ENCODE measurements around the gene SLC4A5.
A peak's percentile ranks its signal among the peaks of the same experiment; 100 is the strongest.

The SLC4A5 gene, protein sequence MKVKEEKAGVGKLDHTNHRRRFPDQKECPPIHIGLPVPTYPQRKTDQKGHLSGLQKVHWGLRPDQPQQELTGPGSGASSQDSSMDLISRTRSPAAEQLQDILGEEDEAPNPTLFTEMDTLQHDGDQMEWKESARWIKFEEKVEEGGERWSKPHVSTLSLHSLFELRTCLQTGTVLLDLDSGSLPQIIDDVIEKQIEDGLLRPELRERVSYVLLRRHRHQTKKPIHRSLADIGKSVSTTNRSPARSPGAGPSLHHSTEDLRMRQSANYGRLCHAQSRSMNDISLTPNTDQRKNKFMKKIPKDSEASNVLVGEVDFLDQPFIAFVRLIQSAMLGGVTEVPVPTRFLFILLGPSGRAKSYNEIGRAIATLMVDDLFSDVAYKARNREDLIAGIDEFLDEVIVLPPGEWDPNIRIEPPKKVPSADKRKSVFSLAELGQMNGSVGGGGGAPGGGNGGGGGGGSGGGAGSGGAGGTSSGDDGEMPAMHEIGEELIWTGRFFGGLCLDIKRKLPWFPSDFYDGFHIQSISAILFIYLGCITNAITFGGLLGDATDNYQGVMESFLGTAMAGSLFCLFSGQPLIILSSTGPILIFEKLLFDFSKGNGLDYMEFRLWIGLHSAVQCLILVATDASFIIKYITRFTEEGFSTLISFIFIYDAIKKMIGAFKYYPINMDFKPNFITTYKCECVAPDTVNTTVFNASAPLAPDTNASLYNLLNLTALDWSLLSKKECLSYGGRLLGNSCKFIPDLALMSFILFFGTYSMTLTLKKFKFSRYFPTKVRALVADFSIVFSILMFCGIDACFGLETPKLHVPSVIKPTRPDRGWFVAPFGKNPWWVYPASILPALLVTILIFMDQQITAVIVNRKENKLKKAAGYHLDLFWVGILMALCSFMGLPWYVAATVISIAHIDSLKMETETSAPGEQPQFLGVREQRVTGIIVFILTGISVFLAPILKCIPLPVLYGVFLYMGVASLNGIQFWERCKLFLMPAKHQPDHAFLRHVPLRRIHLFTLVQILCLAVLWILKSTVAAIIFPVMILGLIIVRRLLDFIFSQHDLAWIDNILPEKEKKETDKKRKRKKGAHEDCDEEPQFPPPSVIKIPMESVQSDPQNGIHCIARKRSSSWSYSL

DNA sequence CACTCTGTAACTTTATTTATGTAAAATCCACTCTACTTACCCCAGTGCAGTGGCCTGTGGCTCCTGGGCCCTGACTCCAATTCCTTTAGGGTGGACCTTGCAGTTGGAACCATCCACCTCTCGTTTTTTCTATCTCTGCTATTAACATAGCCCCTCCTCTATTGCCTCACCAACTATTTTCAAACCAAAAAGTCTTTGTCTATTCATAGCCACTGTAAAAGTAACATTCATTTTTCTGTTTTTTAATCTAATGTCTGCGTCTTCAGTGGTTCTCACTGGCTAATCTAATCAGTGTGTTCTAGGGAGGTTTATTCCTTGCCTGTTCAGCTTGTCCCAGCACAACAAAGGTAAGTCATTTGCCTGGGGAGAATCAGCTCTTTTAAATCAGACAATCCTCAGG lies at the start of gene SLC4A5:
TSS of gene SLC4A5 (minus strand) at position 101 of the 400 bp plus-strand sequence. CDS start 28,393 bp downstream, outside the sequence.
- DNase-seq: no peak

DNA sequence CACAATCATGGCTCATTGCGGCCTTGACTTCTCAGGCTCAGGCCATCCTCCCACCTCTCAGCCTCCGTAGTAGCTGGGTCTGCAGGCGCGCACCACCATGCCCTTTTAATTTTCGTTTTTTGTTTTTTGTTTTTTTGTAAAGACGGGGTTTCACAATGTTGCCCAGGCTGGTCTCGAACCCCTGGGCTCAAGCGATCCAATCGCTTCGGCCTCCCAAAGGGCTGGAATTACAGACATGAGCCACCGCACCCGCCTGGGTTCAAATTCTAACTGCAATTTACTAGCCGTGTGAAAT lies 49.2 kb upstream of the SLC4A5 start:
- no peak for DNase-seq

DNA sequence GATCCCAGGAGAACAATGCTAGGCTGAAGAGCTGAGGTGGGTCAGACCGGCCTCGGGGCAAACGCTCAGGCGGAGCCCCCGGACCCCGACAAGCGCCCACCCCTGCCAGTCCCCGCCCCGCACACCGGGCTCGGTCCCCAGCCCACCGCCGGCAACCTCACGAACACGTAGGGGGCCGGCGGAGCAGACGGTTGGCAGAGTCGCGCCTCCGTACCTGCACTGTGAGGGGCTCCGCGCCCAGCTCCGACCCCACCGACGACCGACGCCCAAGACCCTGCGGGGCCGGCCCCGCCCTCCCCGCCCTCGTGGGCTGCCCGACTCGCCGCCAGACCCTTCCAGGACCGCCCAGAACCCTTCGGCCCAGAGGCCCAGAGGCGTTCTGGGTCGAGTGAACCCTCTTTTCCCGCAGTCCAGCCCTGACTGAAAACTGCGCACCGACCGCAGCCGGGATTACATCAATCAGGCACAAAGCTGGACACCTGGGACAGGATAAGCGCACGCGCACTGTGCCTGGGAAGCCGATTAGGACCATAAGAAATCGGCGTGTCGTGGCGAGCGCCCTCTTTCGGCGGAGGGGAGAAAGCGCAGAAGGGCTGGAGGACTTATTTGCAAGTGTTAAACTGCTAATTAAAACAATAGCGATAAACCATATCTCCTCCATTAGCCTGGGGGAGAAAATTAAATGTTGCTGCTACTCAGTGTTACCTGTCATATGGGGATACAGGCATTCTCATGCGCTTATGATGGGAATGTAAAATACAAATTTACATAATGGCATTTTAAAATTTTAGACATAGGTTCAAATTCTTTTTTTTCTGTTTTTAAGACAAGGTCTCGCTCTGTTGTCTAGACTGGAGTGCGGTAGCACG lies 48.6 kb upstream of the SLC4A5 start:
- peak; percentile 67 for DNase-seq

DNA sequence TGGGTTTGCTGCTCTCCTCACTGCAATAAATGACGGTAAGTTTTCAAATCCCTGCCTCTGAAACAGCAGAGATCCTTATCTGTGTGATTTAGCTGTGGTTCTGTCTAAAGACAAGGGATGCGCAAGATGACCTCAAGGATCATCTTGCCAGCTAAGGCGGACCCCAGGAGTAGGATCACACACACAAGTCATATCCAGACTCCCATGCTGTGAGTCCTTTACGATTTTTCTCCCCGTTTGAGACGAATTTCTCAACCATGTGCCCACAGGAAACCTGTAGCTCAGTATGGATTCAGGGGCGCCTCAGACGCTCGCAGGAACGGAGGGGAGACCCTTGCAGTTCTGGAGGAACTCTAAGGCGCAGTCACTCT lies 48.0 kb upstream of the SLC4A5 start:
- DNase-seq: no peak

DNA sequence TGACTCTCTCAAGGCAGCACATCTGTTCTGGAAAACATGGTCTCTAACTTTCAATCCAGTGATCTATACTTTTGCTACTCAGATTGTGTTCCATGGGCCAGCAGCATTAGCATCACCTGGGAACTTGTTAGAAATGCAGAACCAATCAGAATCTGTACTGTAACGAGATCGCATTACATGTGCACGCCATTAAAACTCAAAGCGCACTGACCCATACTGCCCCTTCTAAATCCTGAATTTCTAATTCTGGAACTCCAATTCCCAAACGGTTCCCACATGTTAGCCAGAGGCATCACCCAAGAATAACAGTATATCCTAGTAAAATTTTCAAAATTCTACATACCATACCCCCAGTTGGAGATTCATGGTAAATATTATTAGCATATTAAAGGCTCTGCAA lies 47.4 kb upstream of the SLC4A5 start:
- DNase-seq: no peak

DNA sequence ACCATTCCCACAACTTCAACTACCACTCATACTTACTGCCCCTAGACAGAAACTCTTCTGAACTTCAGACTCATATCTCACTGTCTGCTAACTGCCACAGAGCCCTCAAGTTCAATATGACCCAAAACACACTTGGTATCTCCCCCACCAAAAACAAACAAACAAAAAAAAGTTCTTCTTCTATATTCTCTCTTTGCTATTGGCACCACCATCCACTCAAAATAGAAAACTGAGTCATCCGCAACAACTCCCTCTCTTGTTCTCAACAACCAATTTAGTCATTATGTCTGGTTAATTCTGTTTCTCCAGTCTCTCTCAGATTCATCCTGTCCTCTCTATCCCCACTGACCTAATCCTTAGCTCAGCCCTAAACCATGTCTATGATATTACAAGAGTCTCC lies 44.1 kb upstream of the SLC4A5 start:
- no peak for DNase-seq

DNA sequence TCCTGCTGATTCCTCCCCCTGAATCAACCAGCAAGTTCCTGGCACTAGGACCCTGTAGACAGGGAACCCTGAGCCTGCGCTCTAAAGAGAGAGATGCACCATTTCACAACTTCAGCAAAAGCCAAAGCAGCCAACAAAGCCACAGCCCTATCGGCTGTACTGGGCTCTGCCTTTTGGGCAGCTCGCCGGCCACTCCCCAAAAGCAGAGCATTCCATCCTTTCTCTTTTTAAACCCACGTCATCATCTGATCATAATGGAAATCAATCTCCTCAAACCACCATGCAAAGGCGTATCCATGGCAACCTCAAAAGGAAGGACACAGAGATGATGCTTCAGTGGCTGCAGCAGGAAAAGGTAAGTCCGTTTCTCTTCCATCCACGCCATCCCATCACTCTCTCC lies 42.2 kb upstream of the SLC4A5 start:
- DNase-seq: no peak

DNA sequence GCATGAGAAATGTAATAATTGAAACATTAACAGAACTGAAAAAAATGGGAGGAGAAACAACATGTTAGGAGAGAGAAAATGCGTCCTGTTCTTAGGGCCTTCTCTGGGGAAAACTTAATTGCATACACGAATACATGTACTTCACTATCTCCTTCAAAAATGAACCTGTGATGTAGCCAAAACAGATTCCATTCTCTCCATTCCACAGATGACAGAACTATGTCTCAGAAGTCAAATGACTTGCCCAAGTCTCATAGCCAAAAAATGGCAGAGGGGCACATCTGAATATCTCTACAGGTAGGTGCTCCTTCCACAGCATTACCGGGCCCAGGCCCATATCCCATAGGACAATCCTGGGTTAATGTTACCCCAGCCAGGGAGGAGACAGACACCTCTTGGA lies 40.8 kb upstream of the SLC4A5 start:
- DNase-seq: no peak

DNA sequence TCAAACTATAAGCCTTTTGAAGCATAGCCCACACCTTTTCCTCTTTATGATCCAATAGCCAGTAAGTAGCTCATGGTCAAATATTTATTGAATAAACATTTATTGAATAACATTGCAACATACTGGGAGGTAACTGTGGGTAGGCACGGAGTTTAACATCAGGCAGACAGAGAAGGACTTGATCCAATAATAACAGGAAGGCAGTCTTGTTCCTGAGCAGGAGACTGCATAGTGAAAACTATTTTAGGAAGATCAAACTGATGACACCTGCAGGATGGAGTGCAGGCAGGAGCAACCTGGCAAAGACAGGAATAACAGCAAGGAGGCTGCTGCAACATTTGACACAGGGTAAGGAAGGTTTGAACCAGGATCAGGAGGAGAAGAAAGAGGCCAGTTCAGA lies 40.0 kb upstream of the SLC4A5 start:
- no peak for DNase-seq

DNA sequence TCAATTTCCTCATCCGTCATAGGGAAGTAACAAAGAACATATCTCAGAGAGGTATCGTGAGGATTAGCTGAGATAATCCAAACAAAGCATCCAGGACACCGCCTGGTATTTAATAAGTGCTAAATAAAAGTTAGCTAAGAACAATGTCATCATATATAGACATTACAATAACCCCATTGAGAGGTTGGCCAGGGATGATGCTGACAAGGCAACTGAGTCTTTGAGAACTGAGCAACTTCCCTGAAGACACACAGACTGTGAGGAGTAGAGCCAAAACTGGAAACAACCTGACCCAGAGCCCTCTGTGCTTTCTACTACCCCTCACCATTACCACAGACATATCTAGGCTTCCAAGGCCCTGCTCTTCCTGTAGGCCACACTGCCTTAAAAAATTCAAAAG lies 38.5 kb upstream of the SLC4A5 start:
- DNase-seq: no peak

DNA sequence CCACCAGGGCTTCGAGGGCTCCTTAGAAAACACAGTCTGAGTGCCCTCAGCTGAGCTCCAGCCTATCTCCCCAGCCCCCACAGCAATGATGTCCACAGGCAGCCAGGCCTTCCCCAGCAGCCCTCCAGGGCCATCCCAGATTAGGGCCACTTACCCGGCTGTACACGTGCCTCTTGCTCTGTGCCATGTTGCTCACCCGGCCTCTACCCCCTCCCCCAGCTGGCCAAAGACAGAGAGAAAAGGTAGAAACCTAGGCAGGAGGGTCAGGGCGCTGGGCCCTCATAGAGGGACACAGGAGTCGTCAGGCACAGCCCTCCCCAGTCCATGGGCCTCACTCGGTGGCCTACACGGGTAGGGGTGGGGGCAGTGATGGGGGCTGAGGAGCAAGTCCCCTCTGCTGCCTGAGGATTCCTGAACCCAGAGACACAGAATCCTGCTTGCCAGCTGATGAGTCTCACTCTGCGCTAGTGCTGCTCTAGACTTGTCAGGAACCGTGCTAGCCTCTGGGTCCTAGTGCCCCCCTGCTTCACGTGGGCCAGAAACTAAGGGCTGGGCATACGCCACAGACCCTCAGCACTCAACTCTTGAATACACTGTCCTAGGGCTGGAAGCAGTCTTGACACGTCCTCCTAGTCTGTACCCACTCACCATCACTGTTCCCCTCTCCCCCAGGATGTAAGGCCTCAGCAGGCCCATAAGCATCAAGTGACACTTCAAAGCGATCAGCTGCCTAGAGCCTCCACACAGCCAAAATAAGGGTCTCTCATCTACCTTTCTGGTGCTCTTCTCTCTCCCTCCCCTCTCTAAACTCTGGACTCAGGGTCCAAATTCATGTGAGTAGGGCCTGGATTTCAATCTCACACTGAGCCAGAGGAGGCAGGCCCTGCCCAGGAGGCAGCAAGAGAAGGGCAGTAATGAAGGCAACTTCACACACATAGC lies 36.9 kb upstream of the SLC4A5 start, which contains the start of gene DCTN1:
TSS of gene DCTN1 (minus strand) at position 461 of the 939 bp plus-strand sequence. CDS start at position 187, 274 bp downstream.
- DNase-seq: no peak

DNA sequence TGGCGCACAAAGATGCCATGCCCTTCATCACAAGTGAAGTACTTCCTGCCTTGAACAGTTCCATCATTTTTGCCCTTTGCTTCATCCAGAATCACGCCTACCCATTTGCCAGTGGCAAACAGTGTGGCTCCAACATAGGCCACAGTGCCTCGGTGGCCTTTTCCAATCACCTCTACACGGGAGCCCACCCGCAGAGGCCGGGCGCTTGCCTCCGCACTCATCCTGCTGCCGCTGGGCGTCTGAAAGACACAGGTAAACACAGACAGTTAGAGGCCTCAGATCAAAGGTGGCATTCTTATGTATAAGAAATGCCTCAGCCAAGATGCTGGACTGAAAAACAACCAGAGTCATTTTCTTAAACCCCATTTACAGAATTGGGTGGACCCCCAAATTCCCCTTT lies 34.8 kb upstream of the SLC4A5 start:
- no peak for DNase-seq

DNA sequence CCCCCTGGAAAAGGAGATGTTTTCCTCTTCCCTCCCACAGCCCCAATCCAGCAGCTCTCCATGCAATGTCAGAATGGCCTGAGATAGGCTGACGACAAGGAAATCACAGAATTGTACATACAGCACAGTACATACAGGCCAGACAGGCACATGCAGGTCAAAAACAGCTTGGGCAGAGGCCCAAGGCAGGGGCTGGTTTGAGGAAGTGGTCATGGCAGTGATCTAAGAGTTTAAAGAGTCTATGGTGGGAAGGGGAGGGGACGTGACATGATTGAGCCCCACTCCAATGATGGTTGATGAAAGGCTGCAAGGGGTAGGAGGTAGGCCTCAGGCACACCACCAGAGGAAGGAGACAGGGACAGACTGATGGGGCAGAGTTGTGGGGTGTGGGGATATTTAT lies 32.6 kb upstream of the SLC4A5 start:
- no peak for DNase-seq

DNA sequence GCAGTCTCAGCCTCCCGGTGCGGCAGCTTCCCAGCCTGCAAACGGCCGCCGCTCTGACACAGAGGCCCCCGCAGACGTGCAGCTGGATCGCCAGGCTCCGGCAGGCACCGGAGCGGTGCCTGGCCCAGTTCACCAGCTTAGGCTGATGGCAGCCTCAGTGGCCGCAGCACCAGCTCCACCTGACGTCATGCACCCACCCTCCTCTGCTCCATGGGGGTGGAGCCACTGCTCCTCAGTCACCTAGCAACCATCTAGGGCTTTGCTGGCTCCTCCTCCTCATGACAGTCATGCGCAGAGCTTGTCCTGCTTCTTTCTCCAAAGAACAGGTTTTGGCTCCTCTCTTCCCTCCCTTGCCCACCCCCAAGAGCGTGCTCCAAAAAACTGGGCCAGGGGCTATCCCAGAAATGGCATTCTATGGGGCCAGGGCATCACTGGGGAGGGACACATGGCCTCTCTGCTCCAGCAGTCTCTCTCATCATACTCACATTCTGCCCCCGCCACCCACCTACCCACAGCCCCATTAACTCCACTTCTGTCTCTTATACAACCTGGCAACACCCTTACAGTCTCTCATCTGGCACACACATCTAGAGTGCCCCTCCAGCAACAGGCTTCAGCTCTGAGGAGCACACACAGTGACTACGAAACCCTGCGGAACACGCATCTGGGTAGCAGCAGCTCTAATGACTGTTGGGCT lies 31.4 kb upstream of the SLC4A5 start:
- DNase-seq: peak; percentile 80

DNA sequence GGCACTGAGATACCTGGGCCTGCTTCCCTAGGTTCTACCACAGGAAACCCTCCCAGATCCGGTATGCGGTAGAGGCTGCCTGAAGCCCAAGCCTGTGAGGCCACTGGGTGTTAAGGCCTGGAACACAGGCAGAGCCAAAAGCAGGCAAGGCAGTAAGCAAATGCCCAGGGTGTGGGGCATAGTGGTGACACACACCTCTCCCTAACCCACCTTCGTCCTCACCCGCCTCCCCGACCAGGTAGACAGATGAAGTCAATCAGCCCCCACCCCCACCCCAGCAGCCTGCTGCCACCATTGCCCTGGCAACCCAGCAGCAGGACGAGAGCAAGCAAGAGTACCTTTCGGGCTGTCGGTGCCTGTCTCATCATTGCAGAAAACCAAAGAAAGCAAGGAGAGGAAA lies 30.8 kb upstream of the SLC4A5 start:
- no peak for DNase-seq

DNA sequence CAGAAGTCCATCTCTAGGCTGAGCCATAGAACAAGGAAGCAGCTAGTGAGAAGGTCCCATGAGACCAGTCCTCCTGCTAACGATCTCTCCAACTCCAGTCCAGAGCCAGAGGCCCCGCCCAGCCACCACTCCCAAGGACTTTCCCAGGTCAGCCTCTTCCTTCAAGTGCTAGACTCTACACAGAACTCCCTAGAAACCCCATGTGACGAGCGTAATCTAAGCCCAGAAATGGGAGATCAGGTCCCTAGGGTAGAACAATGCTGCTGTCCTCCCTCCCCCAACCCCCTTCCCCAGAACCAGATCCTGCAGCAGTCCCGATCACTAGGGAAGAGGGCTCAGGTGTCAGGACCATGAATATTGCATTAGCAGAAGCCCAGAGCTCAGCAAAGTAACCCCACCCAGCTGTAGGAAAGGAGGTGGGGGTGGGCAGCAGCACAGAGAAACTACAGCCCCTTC lies 30.0 kb upstream of the SLC4A5 start:
- DNase-seq: peak; percentile 58

DNA sequence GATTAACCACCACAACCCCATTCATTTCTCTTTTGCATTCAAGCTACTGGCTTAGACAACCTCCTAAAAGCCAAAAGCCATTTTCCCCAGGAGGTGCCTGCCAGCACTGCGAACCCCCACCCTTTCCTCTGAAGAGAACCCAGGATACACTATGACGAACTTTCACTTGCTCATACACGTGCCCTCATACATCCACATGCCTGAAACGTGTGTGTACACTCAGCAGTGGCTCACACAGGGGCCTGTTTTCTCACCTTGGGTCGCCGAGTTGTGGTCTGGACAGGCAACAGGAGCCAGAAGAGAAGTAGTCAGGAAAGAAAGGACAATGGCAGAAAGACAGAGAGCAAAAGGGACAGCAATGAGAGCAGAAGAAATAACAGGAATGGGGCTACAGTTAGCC lies 29.5 kb upstream of the SLC4A5 start:
- DNase-seq: no peak

DNA sequence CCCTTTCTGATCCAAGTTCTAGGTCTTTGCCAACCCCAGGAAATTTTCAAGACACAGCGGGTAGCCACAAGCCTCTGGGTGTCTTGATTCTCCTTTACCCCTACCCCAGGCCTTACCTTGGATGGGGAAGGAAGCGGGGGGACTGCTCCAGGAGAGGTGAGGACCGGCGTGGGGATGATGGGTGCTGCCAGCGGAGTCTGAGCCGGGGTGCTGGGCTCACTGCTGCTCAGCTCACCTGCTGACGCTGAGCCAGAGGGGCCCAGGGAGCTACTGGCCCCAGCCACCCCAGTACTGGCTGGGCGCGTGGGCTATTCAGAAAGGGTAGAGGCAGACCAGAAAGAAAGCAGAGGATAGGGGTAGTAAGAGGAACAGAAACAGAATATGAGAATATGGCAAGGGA lies 28.2 kb upstream of the SLC4A5 start:
- no peak for DNase-seq

DNA sequence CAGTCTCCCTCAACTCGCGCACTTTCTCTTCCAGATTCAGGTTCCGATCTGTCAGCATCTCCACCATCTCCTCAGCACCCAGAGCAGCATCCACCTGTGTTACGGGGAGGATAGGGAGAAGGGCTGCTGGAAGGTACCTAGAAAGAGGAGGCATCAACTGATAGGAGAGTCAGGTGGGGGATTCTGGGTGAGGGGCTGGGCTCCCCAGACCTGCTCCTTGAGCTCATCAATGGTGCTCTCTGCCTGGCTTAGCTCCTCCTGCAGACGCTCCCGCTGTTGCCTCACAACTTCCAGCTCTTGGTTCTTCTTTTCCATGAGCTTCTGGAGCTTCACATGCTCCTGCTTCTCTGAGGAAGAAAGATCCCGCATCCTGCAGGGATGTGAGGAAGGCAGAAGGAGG lies 26.8 kb upstream of the SLC4A5 start:
- no peak for DNase-seq

DNA sequence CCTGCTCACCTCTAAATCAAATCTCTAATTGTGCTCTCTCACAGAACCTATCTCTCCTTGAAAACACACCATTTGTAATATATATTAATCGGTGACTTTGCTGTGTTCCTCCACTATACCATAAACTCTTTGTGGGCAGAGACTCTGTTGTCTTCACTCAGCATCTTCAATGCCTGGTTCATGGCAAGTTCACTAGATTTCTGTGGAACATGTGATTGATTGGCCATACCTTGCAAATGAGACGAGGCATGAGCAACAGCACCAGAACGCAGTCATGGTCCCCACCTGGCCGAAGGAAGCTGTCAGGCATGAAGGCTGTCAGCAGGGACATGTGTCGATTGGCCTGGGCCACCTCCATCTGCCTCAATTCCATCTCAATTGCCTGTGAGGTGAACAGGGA lies 25.3 kb upstream of the SLC4A5 start:
- no peak for DNase-seq

DNA sequence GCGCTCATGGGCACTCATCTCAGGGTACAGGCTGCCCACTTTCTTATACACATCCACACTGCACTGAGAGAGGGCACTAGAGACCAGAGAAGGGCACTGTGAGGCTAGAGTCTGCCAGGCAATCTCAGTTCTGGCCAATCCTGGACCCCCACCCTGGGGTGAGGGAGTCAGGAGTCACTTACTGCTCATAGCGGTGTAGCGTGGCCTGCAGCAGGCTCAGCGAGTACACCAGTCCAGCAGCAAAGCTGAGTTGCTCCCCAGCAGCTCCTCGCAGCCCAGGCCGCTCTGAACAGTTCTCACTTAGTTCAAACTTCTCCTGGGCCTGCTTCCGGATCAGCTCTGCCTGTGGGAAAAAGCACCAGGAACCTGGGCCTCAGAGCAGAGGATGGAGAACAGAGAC lies 24.6 kb upstream of the SLC4A5 start:
- no peak for DNase-seq
